ENCODE results near the gene GINS2.

- TF ChIP-seq CTCF (IDR thresholded peaks at IDR 0.05) (no peak), POLR2A (IDR thresholded peaks at IDR 0.05) (no peak)
Measured at GRCh38 chr16:85628645-85629044, 60.1 kb downstream of the GINS2 start.
